Activated CD8-positive, alpha-beta memory T cell treated with anti-CD3 and anti-CD28 coated beads for 24 hours (primary cell): ENCODE data around the gene HPN.
"Not testable (repeated sequence)": the region's sequence is repeated elsewhere in the genome, so short reads cannot be mapped to it uniquely, and the experiment has no call there.

Experiments used
- DNase-seq: peaks from one replicate; pipeline ENCODE4 v3.0.0-alpha.2; 2020

Gene HPN

DNA sequence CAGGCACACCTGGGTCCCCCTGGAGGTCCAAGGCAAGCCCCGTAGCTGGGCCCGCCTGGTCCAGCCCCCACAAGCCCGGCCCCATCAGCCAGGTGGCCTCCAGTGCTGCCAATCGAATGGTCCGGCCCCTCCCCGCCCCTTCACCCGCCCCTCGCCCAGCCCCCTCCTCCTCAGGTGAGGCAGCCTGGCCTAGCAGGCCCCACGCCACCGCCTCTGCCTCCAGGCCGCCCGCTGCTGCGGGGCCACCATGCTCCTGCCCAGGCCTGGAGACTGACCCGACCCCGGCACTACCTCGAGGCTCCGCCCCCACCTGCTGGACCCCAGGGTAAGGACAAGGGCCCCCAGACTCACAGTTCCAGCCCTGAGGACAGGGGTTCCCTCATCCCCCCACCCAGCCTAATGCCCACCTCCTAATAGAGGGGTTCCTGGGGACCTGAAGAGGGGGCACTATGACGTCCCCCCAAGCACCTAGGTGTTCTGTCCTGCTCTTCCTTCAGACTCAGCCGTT lies at the start of gene HPN:
TSS of gene HPN (plus strand) at position 174 of the 508 bp plus-strand sequence. CDS start 786 bp downstream, outside the sequence.
- DNase-seq: no peak

- DNase-seq: not testable (repeated sequence)
Observed at GRCh38 chr19:34992582-34992981, 48.9 kb upstream of the HPN start.

- DNase-seq: no peak
Observed at GRCh38 chr19:34994286-34994642, 47.3 kb upstream of the HPN start.

DNA sequence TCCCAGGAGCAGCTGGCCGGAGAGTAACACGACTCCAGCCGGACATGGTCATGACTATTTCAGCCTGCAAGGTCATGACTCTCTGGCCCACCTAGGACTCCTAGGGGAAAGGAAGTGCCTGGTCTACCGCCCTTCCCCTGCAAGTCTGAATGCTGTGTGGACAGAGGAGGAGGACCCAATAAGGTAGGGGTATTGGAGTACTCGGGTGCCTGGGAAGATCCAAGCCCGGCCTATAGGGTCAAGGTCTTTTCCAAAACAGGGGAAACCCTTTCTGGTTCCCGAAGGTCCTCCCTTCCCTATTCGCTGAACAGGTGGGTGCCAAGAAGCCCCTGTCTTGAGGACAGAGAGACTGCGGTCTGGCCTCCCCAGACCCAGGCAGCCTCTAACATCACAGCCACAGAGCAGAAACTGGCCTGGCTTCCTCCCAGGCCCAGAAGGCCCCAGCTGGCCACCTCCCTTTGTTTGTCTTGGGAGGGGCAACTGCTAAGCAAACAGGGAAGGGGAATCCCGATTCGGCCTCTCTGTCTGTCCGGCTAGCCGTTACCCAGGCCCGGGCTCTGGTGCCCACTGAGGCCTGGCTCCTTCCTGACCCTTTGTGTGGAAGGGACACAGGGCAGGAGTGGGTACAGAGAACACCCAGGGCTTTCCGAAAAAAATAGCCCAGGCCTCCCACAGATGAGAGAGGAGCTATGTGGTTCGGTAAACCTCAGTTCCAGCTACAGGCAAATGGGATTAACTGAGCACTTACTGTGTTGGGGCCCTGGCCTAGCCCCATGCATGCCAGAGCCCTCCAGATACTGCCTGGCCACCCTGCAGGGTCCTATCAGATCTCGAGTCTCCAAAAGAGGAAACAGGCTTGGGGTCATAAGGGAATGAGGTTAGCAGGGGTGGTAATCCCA lies 46.6 kb upstream of the HPN start:
- no peak for DNase-seq

DNA sequence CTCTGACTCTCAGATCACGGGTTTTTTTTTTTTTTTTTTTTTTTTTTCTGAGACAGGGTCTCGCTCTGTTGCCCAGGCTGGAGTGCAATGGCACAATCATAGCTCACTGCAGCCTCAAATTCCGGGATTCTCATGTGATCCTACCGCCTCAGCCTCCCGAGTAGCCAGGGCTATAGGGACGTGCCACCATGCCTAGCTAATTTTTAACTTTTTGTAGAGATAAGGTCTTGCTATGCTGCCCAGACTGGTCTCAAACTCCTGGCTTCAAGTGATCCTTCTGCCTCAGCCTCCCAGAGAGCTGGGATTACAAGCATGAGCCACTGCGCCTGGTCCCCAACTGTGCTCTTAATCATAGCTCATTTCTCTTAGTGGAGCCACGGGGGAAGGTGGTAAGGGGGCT lies 46.0 kb upstream of the HPN start:
- DNase-seq: no peak

DNA sequence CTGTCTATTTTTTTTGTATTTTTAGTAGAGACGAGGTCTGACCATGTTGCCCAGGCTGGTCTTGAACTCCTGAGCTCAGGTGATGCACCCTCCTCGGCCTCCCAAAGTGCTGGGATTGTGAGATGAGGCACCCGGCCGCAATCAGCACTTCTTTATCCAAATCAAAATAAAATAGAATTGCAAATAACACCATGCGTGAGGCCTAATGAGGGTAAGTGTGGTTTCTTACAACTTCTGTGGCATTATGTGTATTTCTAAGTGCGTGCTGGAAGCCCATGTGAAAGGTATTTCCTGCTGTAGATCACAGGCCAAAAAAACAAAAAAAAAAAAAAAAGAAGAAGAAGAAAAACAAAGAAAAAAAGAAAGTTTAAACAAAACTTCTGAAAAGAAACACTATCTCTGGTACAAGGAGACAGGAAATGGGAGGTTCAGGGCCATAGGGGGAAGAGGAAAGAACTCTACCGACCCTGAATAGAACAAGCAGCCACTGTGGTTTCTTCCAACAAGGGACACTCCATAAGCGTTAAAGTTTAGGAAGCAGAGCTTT lies 44.4 kb upstream of the HPN start:
- no peak for DNase-seq

- DNase-seq: not testable (repeated sequence)
Observed at GRCh38 chr19:34998224-34998623, 43.3 kb upstream of the HPN start.

DNA sequence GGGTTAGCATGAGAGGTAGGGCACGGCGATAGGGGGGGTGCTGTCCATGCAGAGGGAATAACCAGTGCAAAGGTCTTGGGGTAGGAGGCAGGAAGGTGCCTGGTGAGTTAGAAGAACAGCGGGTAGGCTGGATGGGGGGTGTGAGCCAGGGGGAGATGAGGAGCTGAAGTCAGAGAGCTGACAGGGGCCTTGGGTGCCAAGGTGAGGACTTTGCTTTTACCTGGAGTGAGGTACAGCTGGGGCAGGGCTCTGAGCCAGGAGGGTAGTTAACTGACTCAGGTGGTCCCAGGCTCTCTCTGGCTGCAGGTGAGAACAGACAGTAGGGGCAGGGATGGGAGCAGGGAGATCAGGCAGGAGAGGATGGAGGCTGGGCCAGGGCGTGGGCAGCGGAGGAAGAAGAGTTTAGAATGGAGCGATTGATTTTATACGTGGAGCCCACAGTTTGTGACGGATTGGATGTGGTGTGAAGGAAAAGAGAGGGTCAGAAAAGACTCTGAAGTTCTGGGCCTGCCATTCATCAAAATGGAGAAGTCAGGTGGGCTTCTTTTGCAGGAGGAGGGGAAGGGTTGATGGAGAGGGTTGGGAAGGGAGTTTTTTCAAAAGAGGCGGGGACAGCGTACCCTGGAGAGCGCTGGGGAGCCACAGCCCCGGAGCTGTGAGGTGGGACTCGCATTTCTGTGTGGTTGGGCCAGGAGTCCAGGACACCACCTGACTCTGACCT lies 42.6 kb upstream of the HPN start:
- DNase-seq: peak; percentile 59

DNA sequence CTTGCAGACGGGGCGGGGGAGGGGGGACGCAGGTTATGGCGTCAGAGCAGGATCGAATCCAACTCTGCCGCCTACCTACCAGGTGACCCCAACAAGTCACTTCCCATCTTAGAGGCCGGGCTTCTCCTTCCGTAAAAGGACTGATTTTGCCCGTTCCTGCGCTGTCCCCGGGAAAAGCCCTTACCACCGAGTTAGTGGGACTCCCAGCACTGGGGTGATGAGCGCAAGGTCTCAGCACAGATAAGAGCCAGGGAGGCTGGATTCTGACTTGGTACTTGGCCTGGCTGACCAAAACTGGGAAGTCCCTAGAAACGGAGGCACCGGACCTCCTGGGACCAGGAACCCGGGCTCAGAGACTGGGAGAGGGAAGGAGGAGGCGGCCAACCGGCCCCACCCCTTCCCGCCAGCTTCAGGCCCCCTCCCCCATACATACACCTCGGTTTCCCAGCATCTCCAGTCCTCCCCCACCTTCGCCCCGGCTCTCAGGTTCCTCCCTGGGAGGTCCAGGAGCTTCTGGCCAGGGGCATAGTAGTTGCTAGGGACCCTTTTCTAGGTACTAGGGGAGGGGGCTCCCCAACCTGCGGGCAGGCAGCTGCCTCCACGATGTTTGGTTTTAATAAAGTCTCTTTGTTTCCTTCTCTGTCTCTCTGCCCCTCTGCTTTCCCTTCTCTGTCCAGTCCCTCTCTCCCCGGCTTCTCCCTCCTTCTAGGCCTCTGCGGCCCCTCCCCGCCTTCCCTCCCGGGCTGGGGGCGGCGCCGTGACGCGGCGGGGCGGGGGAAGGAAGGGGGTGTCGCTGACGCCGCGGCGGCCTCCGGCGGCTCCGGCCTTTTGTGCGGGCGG lies 41.8 kb upstream of the HPN start, which contains the start of gene GRAMD1A:
TSS of gene GRAMD1A (plus strand) at position 826 of the 840 bp plus-strand sequence. CDS start 156 bp downstream, outside the sequence.
- DNase-seq: peak; percentile 91

- DNase-seq: no peak
Observed at GRCh38 chr19:35000338-35000646, 41.2 kb upstream of the HPN start.

DNA sequence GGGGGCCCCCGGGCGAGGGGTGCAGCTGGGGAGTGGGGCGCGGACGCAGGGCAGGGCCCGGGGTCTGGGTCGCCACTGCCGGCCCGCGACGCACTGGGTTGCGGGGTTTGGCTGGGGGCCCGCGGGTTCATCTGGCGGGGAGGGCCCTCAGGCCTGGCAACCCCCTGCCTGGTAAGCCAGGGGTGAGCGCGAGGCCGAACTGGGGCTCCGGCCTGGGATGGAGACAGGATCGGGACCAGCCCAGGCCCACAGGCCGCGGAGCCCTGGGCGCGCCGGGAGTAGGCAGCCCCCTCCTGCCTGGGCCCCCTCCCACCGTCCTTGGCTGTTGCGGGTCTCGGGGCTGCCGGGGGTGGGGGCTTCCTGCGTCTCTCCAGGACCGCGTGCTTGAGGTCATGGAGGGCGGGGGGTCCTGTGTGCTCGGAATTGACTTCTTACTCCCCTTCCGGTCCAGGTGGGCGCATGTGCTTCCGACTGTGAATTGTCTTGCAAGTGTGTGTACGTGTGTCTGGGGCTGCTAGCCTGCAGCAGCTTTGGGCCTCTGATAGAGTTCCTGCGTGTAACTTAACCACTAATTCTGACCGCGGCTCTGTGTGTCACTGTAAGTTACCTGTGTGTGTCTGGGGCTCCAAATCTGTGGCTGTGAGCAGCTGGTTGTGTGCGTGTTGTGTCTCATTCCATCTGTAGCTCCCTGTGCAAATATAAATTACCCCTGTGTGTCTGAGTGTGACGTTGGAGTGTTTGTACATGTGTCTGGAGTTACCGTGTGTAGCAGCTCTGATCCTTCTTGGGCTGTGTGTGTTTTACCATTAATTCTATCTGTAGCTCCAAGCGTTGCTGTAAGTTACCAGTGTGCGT lies 40.6 kb upstream of the HPN start:
- peak; percentile 82 for DNase-seq

DNA sequence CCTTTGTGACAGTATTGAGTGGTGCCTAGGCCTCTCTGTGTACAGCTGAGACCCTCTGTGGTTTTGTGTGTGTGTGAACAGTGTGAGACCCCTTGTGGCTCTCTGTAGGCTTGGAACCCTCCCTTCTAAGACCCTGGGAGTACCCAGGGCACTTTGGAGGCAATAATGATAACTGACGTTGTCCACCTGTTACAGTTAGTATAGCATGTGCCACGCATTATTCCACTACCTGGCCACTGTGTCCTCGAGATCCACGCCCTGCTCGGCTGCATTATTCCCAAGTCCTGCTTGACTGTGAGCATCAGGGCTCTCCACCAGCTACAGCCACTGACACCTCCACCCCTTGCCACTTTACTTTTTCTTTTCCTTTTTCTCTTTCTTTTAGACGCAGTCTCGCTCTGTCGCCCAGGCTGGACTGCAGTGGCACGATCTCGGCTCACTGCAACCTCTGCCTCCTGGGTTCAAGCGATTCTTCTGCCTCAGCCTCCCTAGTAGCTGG lies 39.4 kb upstream of the HPN start:
- no peak for DNase-seq

GRCh38 chr19:35004517-35005255 lies 36.8 kb upstream of the HPN start:
- no peak for DNase-seq

DNA sequence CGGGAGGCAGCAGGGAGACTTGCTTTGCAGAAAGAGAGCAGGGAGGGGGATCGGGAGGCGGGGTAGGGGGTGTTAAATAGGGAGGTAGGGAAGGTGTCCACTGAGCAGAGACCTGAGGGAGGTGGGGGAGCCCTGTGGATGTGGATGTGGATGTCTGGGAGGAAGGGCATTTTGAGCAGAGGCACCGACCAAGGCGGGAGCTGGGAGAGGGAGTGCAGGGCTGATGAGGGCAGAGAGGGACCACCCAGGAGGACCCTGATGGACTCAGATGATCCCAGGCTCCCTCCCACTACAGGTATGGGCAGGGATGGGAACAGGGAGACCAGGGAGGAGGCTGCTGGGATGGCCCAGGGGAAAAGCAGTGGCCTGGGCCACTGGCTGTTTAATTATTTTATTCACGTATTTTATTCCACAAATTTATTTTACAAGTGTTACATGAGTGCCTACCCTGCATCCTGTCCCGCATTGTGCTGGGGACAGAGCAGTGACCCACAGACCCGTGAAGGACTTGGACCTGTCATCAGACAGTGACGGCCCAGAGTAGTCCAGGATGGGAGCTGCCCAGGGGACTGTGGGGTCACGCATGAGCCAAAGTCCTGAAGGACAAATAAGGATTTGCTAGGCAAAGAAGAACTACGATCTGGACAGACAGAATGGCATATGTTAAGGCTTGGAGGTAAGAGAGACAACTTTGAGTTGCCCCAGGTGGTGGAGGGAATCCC lies 36.1 kb upstream of the HPN start:
- no peak for DNase-seq

- not testable (repeated sequence) for DNase-seq
Observed at GRCh38 chr19:35006007-35006341, 35.5 kb upstream of the HPN start.

DNA sequence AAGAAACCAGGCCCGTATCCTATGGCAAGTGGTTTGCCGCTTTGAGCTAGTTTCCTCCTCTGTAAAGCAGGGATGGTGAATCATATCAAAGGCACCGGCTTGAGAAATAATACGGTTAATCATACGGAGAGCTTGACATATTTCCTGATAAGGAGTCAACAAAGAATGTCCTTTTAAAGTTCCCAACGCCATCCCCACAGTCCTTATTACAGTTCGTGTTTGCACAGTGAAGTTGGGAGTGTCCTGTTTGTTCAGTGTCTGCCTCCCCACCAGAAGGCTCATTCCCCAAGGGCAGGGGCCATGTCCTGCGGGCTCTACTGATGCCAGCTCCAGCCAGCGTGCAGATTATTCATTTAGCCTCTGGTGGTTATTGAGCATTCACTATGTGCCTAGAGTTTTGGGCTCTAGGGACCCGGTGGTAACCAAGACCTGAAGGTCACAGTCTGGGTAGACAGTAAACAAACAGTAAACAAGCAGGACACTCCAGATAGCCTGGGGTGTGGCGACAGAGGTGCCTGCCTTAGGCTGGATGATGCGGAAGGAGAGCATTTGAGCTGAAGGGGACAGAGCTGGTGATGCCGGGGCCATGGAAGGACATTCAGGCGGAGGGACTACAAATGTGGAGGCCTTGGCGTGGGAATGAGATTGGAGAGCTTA lies 35.1 kb upstream of the HPN start:
- no peak for DNase-seq

GRCh38 chr19:35006999-35007365 lies 34.5 kb upstream of the HPN start:
- DNase-seq: no peak

GRCh38 chr19:35007427-35007826 lies 34.1 kb upstream of the HPN start:
- not testable (repeated sequence) for DNase-seq

DNA sequence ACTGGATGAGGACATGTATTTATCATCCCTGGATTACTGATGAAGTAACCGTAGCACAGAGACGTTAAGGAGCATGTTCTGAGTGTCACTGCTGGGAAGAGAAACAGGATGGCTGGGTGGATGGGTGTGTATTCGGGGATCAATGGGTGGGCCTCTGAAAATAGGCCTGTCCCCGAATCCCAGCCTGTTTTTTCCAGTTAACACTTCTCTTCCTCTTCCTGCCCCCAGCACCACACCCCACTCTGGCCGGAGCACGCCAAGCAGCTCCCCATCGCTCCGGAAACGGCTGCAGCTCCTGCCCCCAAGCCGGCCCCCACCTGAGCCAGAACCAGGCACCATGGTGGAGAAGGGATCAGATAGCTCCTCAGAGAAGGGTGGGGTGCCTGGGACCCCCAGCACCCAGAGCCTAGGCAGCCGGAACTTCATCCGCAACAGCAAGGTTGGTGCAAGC lies 32.6 kb upstream of the HPN start:
- DNase-seq: no peak
